HG02840 (cell line): ENCODE results near the gene CFAP53.

Source experiments
- ATAC-seq: cut with Tn5 transposase; IDR thresholded peaks from one replicate; pipeline ENCODE4 v1.9.1; 2021; ENCODE audit warnings: mild to moderate bottlenecking, moderate library complexity, moderate number of reproducible peaks; ENCODE audit not compliant: unreplicated experiment, low FRiP score

CFAP53 gene

GRCh38 chr18:50196261-50196660 lies 70.0 kb downstream of the CFAP53 start:
- ATAC-seq = no peak

- no peak for ATAC-seq
Measured at GRCh38 chr18:50195689-50196088, 70.6 kb downstream of the CFAP53 start.

GRCh38 chr18:50194631-50195532 lies 71.4 kb downstream of the CFAP53 start, which contains the start of gene MYO5B:
Gene MYO5B (minus strand): TSS chr18:50195147. CDS start chr18:50194793, 354 bp downstream.
- ATAC-seq = no peak

- ATAC-seq = no peak
Measured at GRCh38 chr18:50193796-50194630, 72.3 kb downstream of the CFAP53 start.

GRCh38 chr18:50192995-50193795 lies 73.1 kb downstream of the CFAP53 start:
- no peak for ATAC-seq

- ATAC-seq = no peak
Measured at GRCh38 chr18:50190926-50191325, 75.4 kb downstream of the CFAP53 start.

GRCh38 chr18:50190236-50190635 lies 76.1 kb downstream of the CFAP53 start:
- no peak for ATAC-seq

GRCh38 chr18:50189160-50189559 lies 77.1 kb downstream of the CFAP53 start:
- ATAC-seq = peak; percentile 56

GRCh38 chr18:50188652-50189051 lies 77.6 kb downstream of the CFAP53 start:
- no peak for ATAC-seq

- ATAC-seq = no peak
Measured at GRCh38 chr18:50187659-50188058, 78.6 kb downstream of the CFAP53 start.

- ATAC-seq = no peak
Measured at GRCh38 chr18:50186385-50186784, 79.9 kb downstream of the CFAP53 start.

GRCh38 chr18:50183556-50183955 lies 82.7 kb downstream of the CFAP53 start:
- ATAC-seq = no peak

GRCh38 chr18:50182511-50182910 lies 83.8 kb downstream of the CFAP53 start:
- ATAC-seq = no peak

GRCh38 chr18:50181590-50181989 lies 84.7 kb downstream of the CFAP53 start:
- no peak for ATAC-seq

GRCh38 chr18:50179465-50179864 lies 86.8 kb downstream of the CFAP53 start:
- no peak for ATAC-seq

GRCh38 chr18:50177294-50177992 lies 88.9 kb downstream of the CFAP53 start:
- no peak for ATAC-seq
